Activated CD4-positive, alpha-beta T cell treated with anti-CD3 and anti-CD28 coated beads, Interleukin-2, amount 50 U/mL, for 4 hours (primary cell): ENCODE results near the gene TMEM238.
"Not testable (repeated sequence)": the region's sequence is repeated elsewhere in the genome, so short reads cannot be mapped to it uniquely, and the experiment has no call there.

Experiments
- DNase-seq, 2 experiments: peaks; one replicate each; pipeline ENCODE4 v3.0.0-alpha.2; 2020

The TMEM238 gene, protein sequence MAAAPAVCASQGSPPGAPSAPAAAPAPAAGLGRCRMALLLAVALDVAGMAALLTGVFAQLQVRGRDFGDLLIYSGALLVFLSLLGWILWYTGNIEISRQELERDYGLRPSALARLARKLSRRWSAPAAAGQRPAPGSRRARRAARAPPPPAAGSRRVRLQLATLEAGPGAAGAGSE

DNA sequence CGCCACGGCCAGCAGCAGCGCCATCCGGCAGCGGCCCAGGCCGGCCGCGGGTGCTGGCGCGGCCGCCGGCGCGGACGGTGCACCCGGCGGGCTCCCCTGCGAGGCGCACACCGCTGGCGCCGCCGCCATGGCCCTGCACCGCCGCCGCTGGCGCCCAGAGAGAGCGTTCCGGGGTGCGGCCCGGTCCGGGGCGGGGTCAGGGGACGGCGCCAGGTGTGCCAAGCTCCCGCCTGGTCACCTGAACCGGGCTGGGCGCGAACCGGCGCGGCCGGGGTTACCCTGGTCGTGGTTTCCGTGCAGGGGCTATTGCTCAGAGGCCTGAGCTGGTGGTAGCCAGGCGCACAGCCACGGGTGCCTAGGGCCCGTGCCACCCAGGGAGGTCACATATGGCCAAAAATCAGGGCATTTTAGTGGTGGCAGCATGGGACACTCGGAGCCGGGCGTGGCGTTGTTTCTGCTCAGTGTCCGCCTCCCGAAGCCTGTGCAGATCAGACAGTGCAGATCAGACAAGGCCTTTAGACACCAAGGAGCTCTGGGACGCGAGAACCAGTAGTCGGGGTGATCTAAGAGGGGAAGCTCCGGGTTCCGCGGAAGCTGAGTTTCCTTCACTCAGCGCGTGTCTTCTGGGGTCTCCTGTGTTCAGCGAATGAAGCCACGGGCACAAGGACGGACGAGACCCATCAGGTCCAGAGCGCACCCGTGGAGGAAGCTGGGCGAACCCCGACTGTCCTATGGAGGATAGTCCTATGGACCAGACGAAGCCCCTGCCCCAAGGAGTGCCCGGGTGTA, at the start of gene TMEM238:
Gene TMEM238, minus strand, starts transcription at position 162 of the 789 bp plus-strand sequence. Its CDS starts 33 bp downstream, at position 129.
- peak in 1 of 2 experiments; percentile 25 for DNase-seq

DNA sequence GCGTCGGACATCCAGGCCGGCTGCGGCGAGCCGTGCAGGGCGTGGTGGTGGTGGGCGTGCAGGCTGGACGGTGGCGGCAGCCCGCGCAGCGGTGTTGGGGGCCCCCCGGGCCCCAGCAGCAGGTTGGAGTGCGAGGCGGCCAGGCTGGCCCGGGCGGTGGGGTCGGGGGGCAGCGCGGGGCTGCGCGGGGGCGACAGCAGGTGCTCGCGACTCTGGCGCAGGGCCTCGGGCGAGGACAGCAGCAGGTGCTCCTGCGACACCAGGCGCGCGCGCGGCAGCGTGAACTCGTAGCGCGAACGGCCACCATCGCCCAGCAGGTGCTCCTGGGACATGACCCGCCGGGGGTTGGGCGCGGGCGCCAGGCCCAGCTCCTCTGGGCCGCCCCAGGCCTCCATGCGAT, 49.2 kb upstream of the TMEM238 start:
- DNase-seq: no peak

DNA sequence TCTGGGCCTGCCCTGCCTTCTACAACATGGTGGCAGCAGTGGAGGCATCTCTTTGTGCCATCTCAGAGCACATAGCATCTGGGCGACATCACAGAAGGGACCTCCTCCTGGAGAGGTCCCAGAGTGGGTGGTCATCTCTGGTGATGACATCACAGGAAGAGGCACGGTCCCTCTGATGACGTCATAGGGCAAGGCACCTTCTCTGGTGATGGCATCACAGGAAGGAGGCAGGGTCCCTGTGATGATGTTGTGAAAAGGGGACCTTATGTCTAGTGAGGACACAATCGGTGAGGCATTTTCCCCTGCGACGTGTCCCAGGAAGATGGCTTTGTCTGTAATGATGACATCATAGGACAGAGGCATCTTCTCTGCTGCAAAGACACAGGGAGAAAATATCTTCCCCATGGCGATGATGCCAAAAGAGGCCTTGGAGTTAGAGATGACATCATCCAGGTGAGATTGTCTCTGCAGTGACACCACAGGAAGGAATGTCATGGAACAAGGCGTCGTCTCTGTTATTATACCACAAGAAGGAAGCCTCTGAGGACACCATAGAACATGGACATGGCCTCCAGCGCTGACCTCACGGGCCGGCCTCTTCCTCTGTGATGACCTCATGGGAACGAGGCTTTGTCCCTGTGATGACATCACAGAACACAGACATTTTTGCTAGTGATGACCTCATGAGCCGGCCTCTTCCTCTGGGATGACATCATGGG, 48.3 kb upstream of the TMEM238 start:
- no peak for DNase-seq

DNA sequence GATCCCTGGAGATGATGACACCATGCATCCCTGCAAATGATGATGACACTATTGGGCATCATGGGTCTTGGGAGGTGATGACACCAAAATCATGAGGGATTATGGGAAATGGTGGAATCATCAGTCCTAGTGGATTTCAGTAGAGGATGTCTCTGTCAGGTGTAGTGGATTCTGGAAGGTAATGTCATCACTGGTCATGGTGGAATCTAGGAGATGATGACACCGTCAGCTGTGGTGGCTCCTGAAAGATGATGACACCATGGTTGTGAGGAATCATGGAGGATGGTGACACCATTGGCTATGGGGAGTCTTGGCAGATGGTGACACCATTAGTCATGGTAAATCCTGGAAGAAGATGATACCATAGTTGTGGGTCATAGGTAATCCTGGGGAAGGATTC, 47.1 kb upstream of the TMEM238 start:
- DNase-seq: no peak

DNA sequence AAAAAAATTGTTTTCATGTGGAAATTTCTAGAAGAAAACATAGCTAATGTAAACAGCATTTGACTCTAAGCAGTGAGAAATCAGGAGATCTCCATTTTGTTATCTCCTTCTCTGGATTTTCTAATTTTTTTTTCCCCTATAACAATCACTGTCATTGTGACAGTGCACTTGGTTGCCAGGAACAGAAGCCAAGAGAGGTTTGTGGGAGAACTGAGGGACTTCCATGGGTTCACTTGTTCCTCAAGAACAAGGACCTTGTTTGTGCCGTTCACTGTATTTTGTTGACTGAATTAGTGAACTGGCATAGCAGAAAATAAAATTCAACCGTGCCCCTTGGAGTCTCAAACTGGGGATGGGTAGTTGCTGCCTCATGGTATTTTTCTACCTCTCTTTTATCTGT, 42.0 kb upstream of the TMEM238 start:
- no peak for DNase-seq

DNA sequence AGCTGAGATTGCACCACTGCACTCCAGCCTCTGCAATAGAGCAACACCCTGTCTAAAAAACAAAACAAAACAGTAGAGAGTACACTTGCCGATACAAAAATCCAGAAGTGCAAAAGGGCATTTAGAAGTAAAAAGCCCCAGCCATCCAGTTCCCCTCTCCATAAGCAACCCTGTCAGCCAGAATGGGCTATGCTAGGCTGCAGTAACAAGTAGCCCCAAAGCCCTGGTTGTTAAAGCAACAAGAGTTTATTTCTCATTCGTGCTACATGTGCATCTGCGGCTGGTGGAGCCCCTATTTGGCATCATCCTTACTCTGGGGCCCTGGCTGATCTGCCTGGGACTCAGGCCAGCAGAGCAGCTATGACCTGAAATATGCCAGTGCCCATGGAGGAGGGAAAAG, 40.4 kb upstream of the TMEM238 start:
- DNase-seq: no peak

DNA sequence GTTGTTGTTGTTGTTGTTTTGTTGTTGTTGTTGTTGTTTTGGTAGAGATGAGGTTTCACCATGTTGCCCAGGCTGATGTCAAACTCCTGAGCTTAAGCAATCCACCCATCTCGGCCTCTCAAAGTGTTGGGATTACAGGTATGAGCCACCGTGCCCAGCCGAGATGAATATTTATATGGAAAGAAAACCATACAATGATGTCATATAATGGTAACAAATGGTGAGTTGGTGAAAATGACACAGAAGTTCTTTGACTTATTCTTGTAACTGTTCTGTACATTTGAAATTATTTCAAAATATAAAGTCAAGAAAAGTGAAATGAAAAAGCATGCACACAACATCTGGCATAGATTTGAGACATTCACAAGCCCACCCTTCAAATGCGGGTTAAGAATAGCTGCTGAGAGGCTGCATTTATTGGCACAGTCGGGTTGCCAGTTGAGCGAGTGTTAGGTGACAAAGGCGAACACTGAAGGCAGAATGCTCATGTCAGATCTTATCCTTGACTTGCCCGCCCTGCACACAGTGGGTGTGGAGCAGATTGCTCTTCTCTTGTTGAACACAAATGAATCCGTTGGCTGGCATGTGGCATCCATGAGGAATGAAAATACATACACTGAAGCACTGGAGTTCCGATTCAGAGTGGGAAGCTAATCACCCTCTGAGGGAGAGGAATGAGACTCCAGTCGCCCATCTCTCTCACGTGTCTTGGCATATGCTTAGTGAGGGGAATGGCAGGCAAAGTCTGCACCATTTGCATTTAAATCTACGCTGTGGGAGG, 39.3 kb upstream of the TMEM238 start:
- no peak for DNase-seq

DNA sequence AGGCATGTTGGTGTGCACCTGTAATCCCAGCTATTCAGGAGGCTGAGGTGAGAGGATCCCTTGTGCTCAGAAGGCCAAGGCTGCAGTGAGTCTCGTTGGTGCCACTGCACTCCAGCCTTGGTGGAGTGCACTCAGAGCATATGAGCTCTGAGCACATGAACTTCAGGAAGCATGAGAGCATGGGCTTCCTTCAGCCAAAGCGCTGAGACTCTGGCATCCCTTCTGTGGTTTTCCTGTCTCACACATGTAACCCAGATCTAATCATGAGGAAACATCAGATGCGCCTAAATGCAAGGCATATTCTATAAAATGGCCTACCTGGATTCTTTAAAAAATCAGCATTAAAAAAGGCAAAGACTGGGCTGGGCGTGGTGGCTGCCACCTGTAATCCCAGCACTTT, 37.2 kb upstream of the TMEM238 start:
- DNase-seq: peak in 1 of 2 experiments; percentile 11

DNA sequence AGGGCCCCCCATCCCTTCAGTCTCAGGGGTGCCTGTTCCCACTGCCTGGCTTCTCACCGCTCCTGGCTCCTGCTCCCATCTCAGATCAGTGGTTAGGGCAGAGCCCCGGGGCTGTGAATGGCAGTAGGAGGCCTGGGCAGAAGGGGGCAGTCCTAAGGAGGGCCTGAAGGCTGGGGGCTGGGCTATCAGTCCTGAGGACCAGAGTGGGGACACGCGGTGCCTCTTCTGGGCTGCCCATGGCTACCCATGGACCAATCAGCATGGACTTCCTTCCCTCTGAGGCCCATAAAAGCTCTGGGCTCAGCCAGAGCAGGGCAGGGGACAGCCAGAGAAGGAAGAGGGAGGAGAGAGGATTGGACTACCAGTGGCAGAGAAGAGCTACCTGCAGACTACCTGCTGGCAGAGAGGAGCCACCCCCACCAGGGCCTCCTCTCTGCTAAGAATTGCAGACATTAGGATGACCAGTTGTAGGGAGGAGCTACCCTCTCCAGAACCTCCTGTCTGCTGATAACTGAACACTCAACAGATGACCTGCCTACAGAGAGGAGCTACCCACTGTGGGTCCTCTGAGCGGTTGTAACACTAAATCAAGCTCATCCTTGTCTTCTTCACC, 35.6 kb upstream of the TMEM238 start:
- no peak for DNase-seq

DNA sequence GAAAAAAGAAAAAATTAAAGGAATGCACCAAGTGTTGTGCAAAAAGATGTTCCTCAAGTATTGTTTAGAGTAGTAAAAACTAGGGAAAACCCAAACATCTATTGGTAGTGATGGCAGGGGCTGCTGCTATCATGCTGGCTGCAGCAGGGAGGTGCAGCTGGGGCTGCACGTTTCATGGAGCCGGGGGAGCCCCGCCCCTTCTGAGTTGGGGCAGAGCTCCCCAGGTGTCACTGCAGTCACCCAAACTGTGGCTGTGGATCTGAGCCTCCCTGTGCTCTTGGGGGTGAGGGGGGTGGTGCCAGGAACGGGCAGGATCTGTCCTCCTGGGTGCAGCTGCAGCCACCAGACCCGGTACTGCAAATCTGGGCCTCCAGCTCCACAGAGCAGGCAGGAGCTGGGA, 35.0 kb upstream of the TMEM238 start:
- DNase-seq: no peak

DNA sequence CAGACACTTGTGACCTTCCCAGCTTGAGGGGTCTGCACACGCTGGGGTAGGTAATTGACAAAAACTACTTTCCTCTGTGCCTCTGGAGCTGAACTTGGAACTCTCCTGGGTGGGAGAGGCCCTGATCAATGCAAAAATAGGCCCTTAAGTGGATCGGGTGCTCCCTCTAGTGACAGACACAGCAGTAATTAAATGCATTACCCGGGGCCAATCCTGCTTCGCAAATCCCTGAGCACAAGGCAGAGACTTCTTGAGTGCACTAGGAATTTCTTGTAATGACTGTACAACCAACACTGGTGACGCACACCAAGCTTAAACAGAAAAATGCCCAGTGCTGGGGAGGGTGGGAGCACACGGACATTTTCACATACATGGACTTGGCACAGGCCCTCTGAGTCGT, 34.1 kb upstream of the TMEM238 start:
- peak; percentile 45 to 52 for DNase-seq

DNA sequence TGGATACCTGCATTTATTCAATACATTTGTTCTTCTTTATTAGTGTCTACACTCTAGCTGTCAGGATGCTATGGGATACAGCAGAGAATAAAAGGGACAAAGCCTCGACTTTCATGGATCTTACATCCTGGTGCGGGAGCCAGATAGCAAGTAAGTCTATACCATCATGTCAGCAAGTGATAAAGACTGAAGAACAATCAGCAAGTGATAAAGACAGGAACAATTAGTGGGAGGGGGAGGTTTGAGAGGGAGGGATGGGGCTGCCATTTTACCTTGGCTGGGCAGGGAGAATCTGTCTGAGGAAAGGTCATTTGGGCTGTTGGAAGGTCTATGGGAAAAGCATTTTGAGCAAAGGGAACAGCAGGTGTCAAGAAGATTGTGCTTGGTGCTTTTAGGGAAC, 26.1 kb upstream of the TMEM238 start:
- no peak for DNase-seq

DNA sequence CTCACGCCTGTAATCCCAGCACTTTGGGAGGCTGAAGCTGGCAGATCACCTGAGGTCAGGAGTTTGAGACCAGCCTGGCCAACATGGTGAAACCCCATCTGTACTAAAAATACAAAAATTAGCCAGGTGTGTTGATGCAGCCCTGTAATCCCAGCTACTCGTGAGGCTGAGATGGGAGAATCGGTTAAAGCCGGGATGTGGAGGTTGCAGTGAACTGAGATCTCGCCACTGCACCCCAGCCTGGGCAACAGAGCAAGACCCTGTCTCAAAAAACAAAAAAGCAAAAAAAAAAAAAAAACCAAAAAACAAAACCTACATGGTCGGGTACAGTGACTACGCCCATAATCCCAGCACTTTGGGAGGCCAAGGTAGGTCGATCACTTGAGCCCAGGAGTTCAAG, 25.1 kb upstream of the TMEM238 start:
- not testable (repeated sequence) for DNase-seq

DNA sequence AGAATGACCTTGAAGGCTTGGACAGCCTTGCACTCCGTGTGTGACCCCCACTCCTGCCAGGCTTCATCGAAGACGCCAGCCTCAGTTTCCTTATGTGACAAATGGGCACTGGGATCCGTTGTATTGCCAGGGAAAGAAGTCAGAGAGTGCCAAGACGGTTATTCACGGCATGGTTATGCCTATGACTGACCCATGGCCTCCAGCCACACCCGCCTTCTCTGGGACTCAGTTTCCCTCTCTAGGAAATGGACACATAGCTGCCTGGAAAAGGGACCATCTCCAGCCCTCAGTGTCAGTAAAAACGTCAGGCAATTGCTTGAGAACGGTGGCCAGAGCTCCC, 24.4 kb upstream of the TMEM238 start:
- no peak for DNase-seq

DNA sequence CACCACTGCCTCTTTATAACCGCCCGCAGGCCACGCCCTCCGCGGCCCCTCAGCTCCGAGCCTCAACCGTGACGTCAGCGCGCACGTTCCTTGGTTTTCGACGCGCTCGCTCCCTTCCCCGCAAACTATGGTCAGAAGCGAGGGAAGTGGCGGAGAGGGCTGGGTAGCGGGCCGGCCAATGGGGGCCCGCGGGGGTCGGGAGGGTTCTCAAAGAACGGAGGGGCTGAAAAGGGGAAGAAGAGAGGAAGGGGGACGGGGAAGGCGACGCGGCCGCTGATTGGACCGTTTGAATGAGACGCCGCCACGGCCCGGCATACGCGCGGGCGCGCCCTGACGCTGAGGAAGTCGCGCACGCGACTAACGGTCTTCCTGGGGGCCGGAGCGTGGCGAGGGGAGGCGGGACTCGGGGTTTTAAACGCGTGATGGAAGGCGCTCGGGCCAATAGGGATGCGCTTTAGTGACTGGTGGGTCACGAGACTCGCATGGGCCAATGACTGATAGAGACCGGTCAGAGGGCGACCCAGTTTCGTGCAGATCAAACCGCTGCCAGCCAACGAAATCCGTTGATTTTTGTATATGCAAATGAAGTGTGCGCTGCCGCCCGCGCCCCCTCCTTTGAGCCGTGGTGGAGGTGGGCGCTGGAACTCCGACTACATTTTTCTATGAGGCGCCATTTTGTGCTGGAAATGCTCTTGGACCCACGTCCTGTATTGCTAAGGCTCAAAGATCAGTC, 23.9 kb upstream of the TMEM238 start:
- peak; percentile 94 to 95 for DNase-seq

DNA sequence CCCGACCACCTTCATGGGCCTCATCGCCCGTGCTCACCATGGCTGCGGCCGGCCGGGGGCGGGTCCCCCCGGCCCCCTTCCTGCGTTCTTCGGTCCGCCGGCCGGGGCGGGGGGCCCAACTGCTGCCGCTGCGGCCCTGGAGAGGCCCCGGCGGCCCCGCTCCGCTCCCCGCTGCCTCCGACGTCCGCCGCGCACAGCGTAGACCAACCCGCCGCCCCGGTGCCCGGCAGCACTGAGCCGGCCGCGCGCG, 23.4 kb upstream of the TMEM238 start, which contains the start of gene UBE2S:
Gene UBE2S, minus strand, starts transcription at position 239 of the 250 bp plus-strand sequence. Its CDS starts 199 bp downstream, at position 40.
- not testable (repeated sequence) for DNase-seq

DNA sequence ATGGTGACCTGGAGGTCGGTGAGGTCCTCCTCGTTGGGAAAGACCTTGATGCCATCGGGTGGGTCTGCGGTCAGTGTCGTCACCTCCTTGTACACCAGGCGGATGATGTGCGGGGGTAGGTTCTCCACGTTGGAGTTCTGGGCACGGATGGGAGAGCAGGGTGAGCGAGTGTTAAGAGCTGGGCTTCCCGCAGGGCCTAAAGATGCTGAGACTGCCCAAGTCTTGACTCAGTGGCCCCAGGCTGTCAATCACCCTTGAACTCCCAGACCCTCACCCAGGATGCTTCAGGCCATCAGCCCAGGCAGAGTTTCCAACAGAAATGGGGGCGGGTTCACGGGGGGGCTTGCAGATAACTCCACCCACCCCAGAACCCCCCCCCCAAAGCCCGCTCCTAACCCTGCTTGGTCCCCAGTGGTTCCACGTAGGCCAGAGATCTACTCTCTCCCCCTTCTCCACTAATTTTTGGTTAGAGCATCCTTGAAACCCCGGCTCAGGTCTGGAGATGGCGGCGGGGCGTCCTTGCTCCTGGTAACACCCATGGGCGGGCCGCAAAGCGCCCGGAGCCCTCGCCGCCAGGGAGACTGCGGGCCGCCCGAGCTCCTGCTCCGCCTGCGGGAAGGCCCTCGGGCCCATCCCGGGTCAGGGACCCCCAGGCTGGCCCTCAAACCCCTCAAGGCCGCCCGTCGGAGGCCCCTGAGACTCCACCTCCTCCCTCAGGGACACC, 22.9 kb upstream of the TMEM238 start:
- peak in 1 of 2 experiments; percentile 13 for DNase-seq

DNA sequence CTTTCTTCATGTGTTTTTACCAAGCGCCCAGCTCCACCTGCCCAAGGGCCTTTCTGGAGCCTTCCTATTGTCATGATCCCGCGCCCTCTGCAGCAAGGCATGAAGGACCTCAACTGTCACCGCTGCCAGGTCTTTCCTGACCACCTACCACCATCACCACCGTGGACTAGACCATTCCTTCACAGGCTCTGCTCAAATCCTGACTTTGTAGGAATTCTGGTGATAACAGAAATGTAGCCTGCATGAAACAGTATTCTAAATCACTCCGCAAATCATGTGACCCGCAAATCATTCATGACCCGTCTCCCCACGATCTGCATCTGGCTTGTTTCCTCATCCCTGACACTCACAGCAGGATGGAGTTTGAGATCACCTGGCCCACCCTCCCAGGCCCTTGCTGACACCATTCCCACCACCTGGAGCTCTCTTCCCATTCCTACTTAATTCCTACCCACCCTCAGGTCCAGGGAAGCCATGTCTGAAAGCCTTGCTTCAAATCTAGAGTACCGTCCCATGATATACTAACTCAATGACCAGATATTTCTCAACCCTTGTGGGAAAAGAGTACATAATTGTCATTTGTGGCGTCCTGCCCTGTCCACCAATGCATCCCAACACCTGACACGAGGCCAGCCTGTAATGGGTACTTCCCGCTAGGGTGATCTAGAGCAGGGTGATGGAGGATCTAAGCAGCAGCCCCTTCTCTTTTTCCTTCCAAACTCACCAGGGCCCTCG, 22.2 kb upstream of the TMEM238 start:
- DNase-seq: no peak

DNA sequence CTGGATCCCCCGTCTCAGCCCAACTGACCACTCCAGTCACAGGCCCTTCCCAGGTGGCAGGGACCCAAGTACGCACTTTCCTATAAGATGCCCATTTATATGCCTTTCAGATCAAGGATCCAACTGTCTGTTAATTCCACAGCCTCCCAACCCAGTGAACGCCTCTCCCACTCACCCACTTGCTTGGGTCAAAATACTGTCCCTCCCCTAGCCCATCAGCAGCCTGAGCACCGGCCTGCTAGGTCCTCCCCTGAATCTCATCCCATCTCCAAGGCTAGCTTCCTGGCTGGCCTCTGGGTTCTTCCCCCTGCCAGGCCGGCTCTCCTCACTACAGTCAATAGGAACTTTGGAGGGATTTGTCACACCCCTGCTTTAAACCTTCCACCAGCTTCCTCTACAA, 21.5 kb upstream of the TMEM238 start:
- no peak for DNase-seq

DNA sequence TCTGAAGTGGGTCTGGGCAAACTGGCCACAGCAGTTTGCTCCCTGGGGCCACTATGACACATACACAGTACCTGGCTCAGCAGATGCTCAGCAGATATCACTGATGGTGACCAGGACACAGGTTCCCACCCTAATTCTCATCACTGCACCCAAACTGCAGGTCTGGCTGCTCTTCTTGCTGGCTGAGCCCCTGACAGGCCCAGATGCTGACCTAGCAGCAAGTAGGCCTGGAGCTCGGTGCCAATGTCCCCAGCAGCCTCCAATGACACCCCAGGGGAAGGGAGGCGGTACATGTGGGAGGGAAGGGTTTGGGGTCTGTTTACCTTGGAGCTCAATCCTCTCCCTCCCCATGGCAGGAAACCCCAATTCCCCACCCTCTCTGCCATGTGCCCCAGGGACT, 18.4 kb upstream of the TMEM238 start:
- DNase-seq: no peak

DNA sequence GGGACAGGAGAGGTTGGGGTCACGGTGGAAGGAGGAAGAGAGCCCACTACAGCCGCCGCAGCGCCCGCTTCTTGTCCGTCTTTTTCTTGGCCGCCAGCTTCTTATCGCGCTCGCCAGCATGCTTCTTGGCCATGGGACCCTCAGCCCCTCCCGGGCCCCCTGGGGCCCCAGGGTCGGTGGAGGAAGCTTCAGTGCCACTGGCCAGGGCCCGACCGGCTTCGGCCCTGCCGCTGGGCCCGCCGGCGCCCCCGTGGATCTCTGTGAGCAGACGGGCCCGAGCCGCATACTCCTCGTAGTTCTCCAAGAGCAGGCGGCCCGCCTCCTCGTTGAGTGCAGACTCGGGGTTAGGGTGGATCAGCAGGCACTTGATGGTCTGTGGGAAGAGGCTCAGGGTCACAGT, 17.3 kb upstream of the TMEM238 start:
- DNase-seq: not testable (repeated sequence)
